HepG2 (cell line): ENCODE measurements around the gene POLD3. TPM values are rescaled to one million over a fixed set of nuclear protein-coding genes. Genes with fewer than 3 reads are reported as not detected.

Experiments
- ARHGAP35 ChIP-seq: sonication (generic); formaldehyde crosslinking; IDR thresholded peaks from 2 replicates; pipeline ENCODE4 v1.9.0; 2022; ENCODE audit warnings: mild to moderate bottlenecking, inconsistent platforms, moderate library complexity, missing genetic modification reagents, borderline replicate concordance
- ETV6 ChIP-seq: sonication (generic); formaldehyde crosslinking; conservative IDR thresholded peaks from 2 replicates; pipeline ENCODE4 v1.4.0; 2020; ENCODE audit warnings: missing genetic modification reagents
- FIP1L1 ChIP-seq: fragments of 200-400 bp; formaldehyde crosslinking; IDR thresholded peaks from 2 replicates; pipeline ENCODE4 v1.6.1; 2018; ENCODE audit warnings: low read depth, mild to moderate bottlenecking, low read length, moderate library complexity, borderline replicate concordance; ENCODE audit not compliant: insufficient read depth
- HIVEP1 ChIP-seq: sonication (generic); formaldehyde crosslinking; IDR thresholded peaks from 2 replicates; pipeline ENCODE4 v1.4.0; 2020; ENCODE audit warnings: mild to moderate bottlenecking, missing genetic modification reagents
- HOXA5 ChIP-seq: sonication (generic); formaldehyde crosslinking; IDR thresholded peaks from 2 replicates; pipeline ENCODE4 v1.4.0; 2020; ENCODE audit warnings: missing genetic modification reagents
- KDM6A ChIP-seq: IDR thresholded peaks from 2 replicates; pipeline ENCODE4 v1.6.1; 2016; ENCODE audit warnings: low read depth
- POGZ ChIP-seq: sonication (generic); formaldehyde crosslinking; IDR thresholded peaks from 2 replicates; pipeline ENCODE4 v1.4.0; 2020; ENCODE audit warnings: mild to moderate bottlenecking, missing genetic modification reagents
- RNF2 ChIP-seq: fragments of 450-650 bp; conservative IDR thresholded peaks from 2 replicates; pipeline ENCODE4 v1.6.1; 2016; ENCODE audit warnings: low read depth
- SPEN ChIP-seq: sonication (generic); formaldehyde crosslinking; IDR thresholded peaks from 2 replicates; pipeline ENCODE4 v1.5.1; 2020; ENCODE audit warnings: low read depth, mild to moderate bottlenecking, missing genetic modification reagents
- ZNF205 ChIP-seq: IDR thresholded peaks from 2 replicates; pipeline ENCODE4 v1.6.1; 2018; ENCODE audit warnings: missing biosample characterization, missing genetic modification reagents
- ZNF224 ChIP-seq: sonication (generic); formaldehyde crosslinking; IDR thresholded peaks from 2 replicates; pipeline ENCODE4 v1.5.0; 2020; ENCODE audit warnings: mild to moderate bottlenecking, missing genetic modification reagents
- ZNF263 ChIP-seq: sonication (generic); formaldehyde crosslinking; IDR thresholded peaks from 2 replicates; pipeline ENCODE4 v1.4.0; 2020; ENCODE audit warnings: missing genetic modification reagents
- ZNF329 ChIP-seq: sonication (generic); formaldehyde crosslinking; IDR thresholded peaks from 2 replicates; pipeline ENCODE4 v1.9.0; 2021; ENCODE audit warnings: low read depth, mild to moderate bottlenecking, missing genetic modification reagents
- ZNF350 ChIP-seq: sonication (generic); formaldehyde crosslinking; IDR thresholded peaks from 2 replicates; pipeline ENCODE4 v1.4.0; 2020; ENCODE audit warnings: mild to moderate bottlenecking, low read depth, missing genetic modification reagents, borderline replicate concordance
- ZNF382 ChIP-seq: sonication (generic); formaldehyde crosslinking; IDR thresholded peaks from 2 replicates; pipeline ENCODE4 v1.5.0; 2020; ENCODE audit warnings: missing genetic modification reagents, mild to moderate bottlenecking, borderline replicate concordance
- ZNF782 ChIP-seq: sonication (generic); formaldehyde crosslinking; IDR thresholded peaks from 2 replicates; pipeline ENCODE4 v1.4.0; 2020; ENCODE audit warnings: missing genetic modification reagents, mild to moderate bottlenecking, borderline replicate concordance
- polyA plus RNA-seq, 8 experiments: library from polyadenylated mRNA; depleted of rRNA in 3 of 8; stranded (reverse) in 7 of 8; unstranded in 1 of 8; fragments of >200 nt; fragmentation: Illumina TruSeq in 4 of 8; extraction: Trizol in 4 of 8; gene quantifications; 2 replicates each; pipeline versions ENCODE4 v1.2.1 to v1.2.3, GENCODE V29; 2011 to 2016; ENCODE audit warnings: low read depth in 4 of 8, missing spikeins in 1 of 8, mixed read lengths in 1 of 8; ENCODE audit not compliant: insufficient read depth in 1 of 8
- total RNA-seq, 5 experiments: library from RNA; depleted of rRNA; stranded (reverse); fragments of >200 nt; fragmentation: Illumina TruSeq; extraction: Trizol; gene quantifications; 2 replicates each; pipeline ENCODE4 v1.2.3, GENCODE V29; 2016; ENCODE audit warnings: low read depth in 1 of 5
- TF ChIP-seq, protein P1 (sequence below): sonication (generic); formaldehyde crosslinking; IDR thresholded peaks from 2 replicates; pipeline ENCODE4 v1.9.0; 2022; ENCODE audit warnings: low read depth, missing genetic modification reagents
- TF ChIP-seq, protein P2 (sequence below): sonication (generic); formaldehyde crosslinking; conservative IDR thresholded peaks from 2 replicates; pipeline ENCODE4 v1.8.0; 2022; ENCODE audit warnings: low read depth, missing genetic modification reagents
- TF ChIP-seq, protein P3 (sequence below): sonication (generic); formaldehyde crosslinking; IDR thresholded peaks from 2 replicates; pipeline ENCODE4 v1.4.0; 2020; ENCODE audit warnings: low read depth, missing genetic modification reagents
- TF ChIP-seq, protein P4 (sequence below), 2 experiments: sonication (generic) in 1 of 2; formaldehyde crosslinking in 1 of 2; IDR thresholded peaks; 2 replicates each; pipeline versions ENCODE4 v1.5.1 to v1.6.1; 2011 to 2020; ENCODE audit warnings: borderline replicate concordance in 1 of 2, low read depth in 1 of 2, low read length in 1 of 2, mild to moderate bottlenecking in 1 of 2, missing genetic modification reagents in 1 of 2, moderate library complexity in 1 of 2

The POLD3 gene
- total and polyA plus RNA-seq, 2 of the 13 experiments (the other 11 are each of a cell fraction or from before 2014, with no cell fraction given), result 6.3 to 18.9 TPM

DNA sequence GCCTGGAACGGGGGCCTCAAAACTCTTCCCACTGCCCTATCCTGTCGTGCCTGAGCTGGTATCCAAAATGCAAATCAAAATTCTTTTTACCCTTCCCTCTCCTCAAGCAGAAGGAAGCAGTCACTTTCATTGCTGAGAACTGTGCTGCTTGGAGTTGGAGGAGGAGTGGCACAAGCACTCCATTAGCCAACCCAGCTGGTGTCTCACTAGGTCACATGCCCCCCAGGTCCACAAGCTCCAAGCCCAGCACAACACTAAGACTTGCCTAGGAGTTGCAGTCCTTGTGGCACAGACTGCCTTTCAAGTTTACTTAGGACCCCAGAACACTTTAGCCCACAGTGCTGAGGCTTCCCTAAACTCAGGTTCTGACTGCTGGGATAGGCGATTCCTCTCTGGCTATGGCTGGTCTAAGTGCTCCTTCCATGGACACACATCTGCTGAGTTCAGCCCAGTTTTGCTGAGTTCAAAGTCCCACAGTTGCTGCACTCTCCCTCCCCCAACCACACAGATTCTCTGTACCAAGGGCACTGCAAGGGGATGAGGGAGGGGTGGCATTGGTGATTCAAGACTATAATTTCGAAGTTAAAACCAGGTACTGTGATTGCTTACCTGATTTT lies 70.2 kb downstream of the POLD3 start (continued):
- TF ChIP-seq, protein P1, sequence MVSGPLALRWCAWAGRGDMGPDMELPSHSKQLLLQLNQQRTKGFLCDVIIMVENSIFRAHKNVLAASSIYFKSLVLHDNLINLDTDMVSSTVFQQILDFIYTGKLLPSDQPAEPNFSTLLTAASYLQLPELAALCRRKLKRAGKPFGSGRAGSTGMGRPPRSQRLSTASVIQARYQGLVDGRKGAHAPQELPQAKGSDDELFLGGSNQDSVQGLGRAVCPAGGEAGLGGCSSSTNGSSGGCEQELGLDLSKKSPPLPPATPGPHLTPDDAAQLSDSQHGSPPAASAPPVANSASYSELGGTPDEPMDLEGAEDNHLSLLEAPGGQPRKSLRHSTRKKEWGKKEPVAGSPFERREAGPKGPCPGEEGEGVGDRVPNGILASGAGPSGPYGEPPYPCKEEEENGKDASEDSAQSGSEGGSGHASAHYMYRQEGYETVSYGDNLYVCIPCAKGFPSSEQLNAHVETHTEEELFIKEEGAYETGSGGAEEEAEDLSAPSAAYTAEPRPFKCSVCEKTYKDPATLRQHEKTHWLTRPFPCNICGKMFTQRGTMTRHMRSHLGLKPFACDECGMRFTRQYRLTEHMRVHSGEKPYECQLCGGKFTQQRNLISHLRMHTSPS, result no peak
- TF ChIP-seq ZNF350 (CRISPR knock-in tag), result 0 out of 2 replicates have a peak, but pooled peaks have one; percentile 25
- no peak for TF ChIP-seq HIVEP1
- no peak for TF ChIP-seq ZNF329 (CRISPR knock-in tag)
- no peak for TF ChIP-seq ARHGAP35 (CRISPR knock-in tag)
- TF ChIP-seq ZNF263 (CRISPR knock-in tag), result peak; percentile 73
- TF ChIP-seq, protein P2, sequence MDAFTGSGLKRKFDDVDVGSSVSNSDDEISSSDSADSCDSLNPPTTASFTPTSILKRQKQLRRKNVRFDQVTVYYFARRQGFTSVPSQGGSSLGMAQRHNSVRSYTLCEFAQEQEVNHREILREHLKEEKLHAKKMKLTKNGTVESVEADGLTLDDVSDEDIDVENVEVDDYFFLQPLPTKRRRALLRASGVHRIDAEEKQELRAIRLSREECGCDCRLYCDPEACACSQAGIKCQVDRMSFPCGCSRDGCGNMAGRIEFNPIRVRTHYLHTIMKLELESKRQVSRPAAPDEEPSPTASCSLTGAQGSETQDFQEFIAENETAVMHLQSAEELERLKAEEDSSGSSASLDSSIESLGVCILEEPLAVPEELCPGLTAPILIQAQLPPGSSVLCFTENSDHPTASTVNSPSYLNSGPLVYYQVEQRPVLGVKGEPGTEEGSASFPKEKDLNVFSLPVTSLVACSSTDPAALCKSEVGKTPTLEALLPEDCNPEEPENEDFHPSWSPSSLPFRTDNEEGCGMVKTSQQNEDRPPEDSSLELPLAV (CRISPR knock-in tag), result no peak
- TF ChIP-seq HOXA5, result no peak
- 0 out of 2 replicates have a peak, but pooled peaks have one; percentile 18 for TF ChIP-seq POGZ (CRISPR knock-in tag)
- TF ChIP-seq KDM6A (CRISPR knock-in tag), result peak; percentile 62; the same call in 1 of the 2 replicates
- TF ChIP-seq RNF2, result no peak
- no peak for TF ChIP-seq ETV6
- TF ChIP-seq ZNF205, result no peak
- TF ChIP-seq, protein P3, sequence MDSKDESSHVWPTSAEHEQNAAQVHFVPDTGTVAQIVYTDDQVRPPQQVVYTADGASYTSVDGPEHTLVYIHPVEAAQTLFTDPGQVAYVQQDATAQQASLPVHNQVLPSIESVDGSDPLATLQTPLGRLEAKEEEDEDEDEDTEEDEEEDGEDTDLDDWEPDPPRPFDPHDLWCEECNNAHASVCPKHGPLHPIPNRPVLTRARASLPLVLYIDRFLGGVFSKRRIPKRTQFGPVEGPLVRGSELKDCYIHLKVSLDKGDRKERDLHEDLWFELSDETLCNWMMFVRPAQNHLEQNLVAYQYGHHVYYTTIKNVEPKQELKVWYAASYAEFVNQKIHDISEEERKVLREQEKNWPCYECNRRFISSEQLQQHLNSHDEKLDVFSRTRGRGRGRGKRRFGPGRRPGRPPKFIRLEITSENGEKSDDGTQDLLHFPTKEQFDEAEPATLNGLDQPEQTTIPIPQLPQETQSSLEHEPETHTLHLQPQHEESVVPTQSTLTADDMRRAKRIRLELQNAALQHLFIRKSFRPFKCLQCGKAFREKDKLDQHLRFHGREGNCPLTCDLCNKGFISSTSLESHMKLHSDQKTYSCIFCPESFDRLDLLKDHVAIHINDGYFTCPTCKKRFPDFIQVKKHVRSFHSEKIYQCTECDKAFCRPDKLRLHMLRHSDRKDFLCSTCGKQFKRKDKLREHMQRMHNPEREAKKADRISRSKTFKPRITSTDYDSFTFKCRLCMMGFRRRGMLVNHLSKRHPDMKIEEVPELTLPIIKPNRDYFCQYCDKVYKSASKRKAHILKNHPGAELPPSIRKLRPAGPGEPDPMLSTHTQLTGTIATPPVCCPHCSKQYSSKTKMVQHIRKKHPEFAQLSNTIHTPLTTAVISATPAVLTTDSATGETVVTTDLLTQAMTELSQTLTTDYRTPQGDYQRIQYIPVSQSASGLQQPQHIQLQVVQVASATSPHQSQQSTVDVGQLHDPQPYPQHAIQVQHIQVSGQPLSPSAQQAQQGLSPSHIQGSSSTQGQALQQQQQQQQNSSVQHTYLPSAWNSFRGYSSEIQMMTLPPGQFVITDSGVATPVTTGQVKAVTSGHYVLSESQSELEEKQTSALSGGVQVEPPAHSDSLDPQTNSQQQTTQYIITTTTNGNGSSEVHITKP, result 0 out of 2 replicates have a peak, but pooled peaks have one; percentile 28
- TF ChIP-seq ZNF382 (CRISPR knock-in tag), result no peak
- TF ChIP-seq SPEN (CRISPR knock-in tag), result 0 out of 2 replicates have a peak, but pooled peaks have one; percentile 20
- no peak for TF ChIP-seq ZNF224
- TF ChIP-seq FIP1L1, result no peak
- TF ChIP-seq, protein P4, sequence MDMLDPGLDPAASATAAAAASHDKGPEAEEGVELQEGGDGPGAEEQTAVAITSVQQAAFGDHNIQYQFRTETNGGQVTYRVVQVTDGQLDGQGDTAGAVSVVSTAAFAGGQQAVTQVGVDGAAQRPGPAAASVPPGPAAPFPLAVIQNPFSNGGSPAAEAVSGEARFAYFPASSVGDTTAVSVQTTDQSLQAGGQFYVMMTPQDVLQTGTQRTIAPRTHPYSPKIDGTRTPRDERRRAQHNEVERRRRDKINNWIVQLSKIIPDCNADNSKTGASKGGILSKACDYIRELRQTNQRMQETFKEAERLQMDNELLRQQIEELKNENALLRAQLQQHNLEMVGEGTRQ (IDR thresholded peaks at IDR 0.05; ENCODE audit: low read depth, low read length), result no peak
- TF ChIP-seq, protein P4 (CRISPR knock-in tag; IDR thresholded peaks at IDR 0.05; ENCODE audit: borderline replicate concordance), result peak; percentile 62; the same call in 1 of the 2 replicates
- 0 out of 2 replicates have a peak, but pooled peaks have one; percentile 39 for TF ChIP-seq ZNF782
